Caco-2 (cell line): ENCODE results near the gene SFSWAP. TPM values are rescaled to one million over a fixed set of nuclear protein-coding genes. Genes with fewer than 3 reads are reported as not detected.

ENCODE experiments used
- BruUV-seq: library from RNA; stranded (reverse); fragments of 400-500 nt; replicated peaks from 2 replicates; lab custom pipeline; 2021; lab: Mats Ljungman, UMichigan
- CTCF ChIA-PET: fragments of 300-600 bp; sonication (Branson Sonifier 250); formaldehyde crosslinking; loops from one replicate; lab custom pipeline; 2022; ENCODE audit warnings: antibody characterized with exemption; lab: Charles Lee
- POLR2A ChIA-PET: fragments of 300-600 bp; sonication (Branson Sonifier 250); formaldehyde crosslinking; loops from one replicate; lab custom pipeline; 2022; ENCODE audit warnings: antibody characterized with exemption; lab: Charles Lee
- DNase-seq, 2 experiments: peaks; one replicate each; pipeline versions ENCODE4 v3.0.0 to v3.0.0-alpha.2; 2020 to 2022
- H3K27me3 ChIP-seq: replicated peaks from 2 replicates; pipeline ENCODE4 v1.6.0; 2011; ENCODE audit warnings: low read length; ENCODE audit not compliant: control insufficient read depth, insufficient read depth
- H3K36me3 ChIP-seq: 2 replicates; pipeline ENCODE4 v1.5.1; 2011; ENCODE audit warnings: low read length; ENCODE audit not compliant: control insufficient read depth, insufficient read depth
- H3K4me1 ChIP-seq: fragments of 250-450 bp; sonication (Bioruptor Pico); 2 replicates; pipeline ENCODE4 v1.5.1; 2020; ENCODE audit warnings: mild to moderate bottlenecking
- H3K4me3 ChIP-seq: 2 replicates; pipeline ENCODE4 v1.5.1; 2011; ENCODE audit warnings: low read depth, mild to moderate bottlenecking, control low read depth, low read length
- H3K9me3 ChIP-seq: fragments of 250-450 bp; sonication (Bioruptor Pico); 2 replicates; pipeline ENCODE4 v1.5.1; 2020; ENCODE audit warnings: mild to moderate bottlenecking, moderate library complexity
- H3K27ac Mint-ChIP-seq: one replicate; pipeline ENCODE4 v1.8.0; 2022; ENCODE audit warnings: mixed read lengths; ENCODE audit not compliant: unreplicated experiment
- H3K27me3 Mint-ChIP-seq: one replicate; pipeline ENCODE4 v1.8.0; 2022; ENCODE audit warnings: mixed read lengths; ENCODE audit not compliant: insufficient read depth, unreplicated experiment
- H3K36me3 Mint-ChIP-seq: one replicate; pipeline ENCODE4 v1.8.0; 2022; ENCODE audit warnings: mild to moderate bottlenecking, mixed read lengths; ENCODE audit not compliant: insufficient read depth, unreplicated experiment
- H3K4me1 Mint-ChIP-seq: one replicate; pipeline ENCODE4 v1.8.0; 2022; ENCODE audit warnings: low read depth, mixed read lengths; ENCODE audit not compliant: unreplicated experiment
- H3K4me3 Mint-ChIP-seq: one replicate; pipeline ENCODE4 v1.8.0; 2022; ENCODE audit warnings: mild to moderate bottlenecking, moderate library complexity, mixed read lengths; ENCODE audit not compliant: unreplicated experiment
- H3K9me3 Mint-ChIP-seq: one replicate; pipeline ENCODE4 v1.8.0; 2022; ENCODE audit warnings: mixed read lengths; ENCODE audit not compliant: unreplicated experiment
- CTCF ChIP-seq, 2 experiments: fragments of 200-600 bp in 1 of 2; IDR thresholded peaks; 1 replicate in 1 of 2; 2 replicates in 1 of 2; pipeline versions ENCODE4 v1.5.1 to v1.8.0; 2011 to 2022; ENCODE audit warnings: antibody characterized with exemption in 1 of 2, control low read depth in 1 of 2, inconsistent platforms in 1 of 2, low read depth in 1 of 2, low read length in 1 of 2, mild to moderate bottlenecking in 1 of 2, moderate library complexity in 1 of 2; ENCODE audit not compliant: insufficient read depth in 1 of 2, severe bottlenecking in 1 of 2, unreplicated experiment in 1 of 2
- intact Hi-C: fragments of 100-400 bp; cut with micrococcal nuclease; formaldehyde crosslinking; loops from one replicate; pipeline ENCODE4 v1.10.0; 2022; ENCODE audit not compliant: unreplicated experiment
- total RNA-seq: library from RNA; stranded (reverse); gene quantifications from 2 replicates; pipeline ENCODE4 v1.2.3, GENCODE V29; 2022

The SFSWAP gene
- total RNA-seq, 1 experiment from 2014 or later = 42.3 TPM

- intact Hi-C loops = no loop called here
- Mint-ChIP-seq H3K4me1 (no peaks in the 10 kb centered on the region), H3K36me3 (peaks cover 69% of the 10 kb centered on the region), H3K27ac (no peak overlapping the region), H3K9me3 (peaks cover 18% of the 10 kb centered on the region), H3K4me3 (no peak overlapping the region), H3K27me3 (no peaks in the 10 kb centered on the region)
- Histone ChIP-seq H3K36me3 (peaks cover 7% of the 10 kb centered on the region), H3K4me1 (no peaks in the 10 kb centered on the region), H3K4me3 (no peak overlapping the region), H3K27me3 (no peaks in the 10 kb centered on the region), H3K9me3 (peaks cover 27% of the 10 kb centered on the region)
- no peak for TF ChIP-seq CTCF (IDR thresholded peaks at IDR 0.05; ENCODE audit: insufficient read depth in 1 of 2, low read depth in 1 of 2, low read length in 1 of 2, severe bottlenecking in 1 of 2, unreplicated experiment in 1 of 2)
- no peak for DNase-seq
- no TSS peak for BruUV-seq
- CTCF ChIA-PET = no interaction called here
- POLR2A ChIA-PET = no interaction called here
Observed at GRCh38 chr12:131745706-131746105, 34.8 kb downstream of the SFSWAP start.

- CTCF ChIA-PET = no interaction called here
- peaks cover 21% of the 10 kb centered on the region for H3K9me3 ChIP-seq
- no peaks in the 10 kb centered on the region for H3K27me3 ChIP-seq
- Mint-ChIP-seq H3K4me3 (no peak overlapping the region), H3K27ac (no peak overlapping the region), H3K27me3 (no peaks in the 10 kb centered on the region), H3K36me3 (peaks cover 54% of the 10 kb centered on the region), H3K4me1 (no peaks in the 10 kb centered on the region), H3K9me3 (peaks cover 6% of the 10 kb centered on the region)
- intact Hi-C loops = no loop called here
- no TSS peak for BruUV-seq
- TF ChIP-seq CTCF (IDR thresholded peaks at IDR 0.05; ENCODE audit: insufficient read depth in 1 of 2, low read depth in 1 of 2, low read length in 1 of 2, severe bottlenecking in 1 of 2, unreplicated experiment in 1 of 2) = no peak
- no peak for DNase-seq
- H3K36me3 ChIP-seq = peaks cover 9% of the 10 kb centered on the region
- no peaks in the 10 kb centered on the region for H3K4me1 ChIP-seq
- POLR2A ChIA-PET = no interaction called here
- no peak overlapping the region for H3K4me3 ChIP-seq
Observed at GRCh38 chr12:131747276-131748177, 36.6 kb downstream of the SFSWAP start.

- Histone ChIP-seq H3K4me3 (no peak overlapping the region), H3K4me1 (no peaks in the 10 kb centered on the region), H3K27me3 (no peaks in the 10 kb centered on the region), H3K9me3 (peaks cover 3% of the 10 kb centered on the region), H3K36me3 (peaks cover 4% of the 10 kb centered on the region)
- ChIA-PET POLR2A (no interaction called here), CTCF (no interaction called here)
- intact Hi-C loops = no loop called here
- no peak for TF ChIP-seq CTCF (IDR thresholded peaks at IDR 0.05; ENCODE audit: insufficient read depth in 1 of 2, low read depth in 1 of 2, low read length in 1 of 2, severe bottlenecking in 1 of 2, unreplicated experiment in 1 of 2)
- BruUV-seq = no TSS peak
- DNase-seq = no peak
- no peak overlapping the region for H3K27ac Mint-ChIP-seq
- peaks cover 50% of the 10 kb centered on the region for H3K36me3 Mint-ChIP-seq
- H3K9me3 Mint-ChIP-seq = no peaks in the 10 kb centered on the region
- H3K4me1 Mint-ChIP-seq = no peaks in the 10 kb centered on the region
- H3K27me3 Mint-ChIP-seq = no peaks in the 10 kb centered on the region
- no peak overlapping the region for H3K4me3 Mint-ChIP-seq
Observed at GRCh38 chr12:131749618-131750315, 38.9 kb downstream of the SFSWAP start.
